ENCODE data around the gene KIF23. TPM values are rescaled to one million over a fixed set of nuclear protein-coding genes. Genes with fewer than 3 reads are reported as not detected.

KIF23 gene
- total RNA-seq, 2 experiments from 2014 or later: 55.6 to 63.1 TPM

- DNase-seq: peak; percentile 92
- H3K9me3 Mint-ChIP-seq: no peaks in the 10 kb centered on the region
- H3K27ac Mint-ChIP-seq: peak overlapping the region; percentile 83
- H3K27me3 Mint-ChIP-seq: no peaks in the 10 kb centered on the region
- ChIA-PET CTCF (interaction anchor here (0.6 to 4.0 kb wide), 9 partner anchors 10 to 435 kb away, joined by 3 to 30 read pairs (median 4); partner anchors contain the start of gene RPLP1), POLR2A (interaction anchor here (0.5 to 3.8 kb wide), 13 partner anchors 8 to 1060 kb away, joined by 3 to 49 read pairs (median 4); partner anchors contain the start of genes RPLP1 and TLE3)
- H3K4me3 Mint-ChIP-seq: peak overlapping the region; percentile 30
- H3K4me1 Mint-ChIP-seq (ENCODE audit: low read depth): peaks cover 38% of the 10 kb centered on the region
- no peaks in the 10 kb centered on the region for H3K36me3 Mint-ChIP-seq
- intact Hi-C loops (cut with micrococcal nuclease): loop anchor here (1.0 to 10.0 kb wide), 11 partner anchors 16 to 1344 kb away; partner anchors contain the start of genes KIF23 and RPLP1
These were observed 54.3 kb downstream of the KIF23 start for GRCh38 chr15:69468241-69469121.

- peak overlapping the region; percentile 83 for H3K27ac Mint-ChIP-seq
These were observed 55.5 kb downstream of the KIF23 start for GRCh38 chr15:69469467-69470201.

GRCh38 chr15:69472046-69472445 lies 57.9 kb downstream of the KIF23 start:
- CTCF ChIA-PET: interaction anchor here (1.1 kb wide), 1 partner anchor 9 kb away, joined by 4 read pairs; no protein-coding TSS in a partner anchor

More at GRCh38 chr15:69469467-69470201, 55.5 kb downstream of the KIF23 start:
- CTCF ChIA-PET: interaction anchor here (1.3 to 3.2 kb wide), 2 partner anchors 8 to 1090 kb away, joined by 4 to 30 read pairs; no protein-coding TSS in a partner anchor
- Mint-ChIP-seq H3K4me1 (ENCODE audit: low read depth) (peaks cover 36% of the 10 kb centered on the region), H3K9me3 (no peaks in the 10 kb centered on the region), H3K27me3 (no peaks in the 10 kb centered on the region), H3K36me3 (no peaks in the 10 kb centered on the region), H3K4me3 (no peak overlapping the region)
- intact Hi-C loops (cut with micrococcal nuclease): loop anchor here (2.0 to 10.0 kb wide), 7 partner anchors 249 to 1343 kb away; no protein-coding TSS in a partner anchor
- POLR2A ChIA-PET: interaction anchor here (0.6 to 3.8 kb wide), 6 partner anchors 10 to 630 kb away, joined by 3 to 49 read pairs (median 4); partner anchors contain the start of genes RPLP1 and TLE3
- DNase-seq: no peak

GRCh38 chr15:69472562-69472961 lies 58.4 kb downstream of the KIF23 start:
- ChIA-PET POLR2A (no interaction called here), CTCF (interaction anchor here (1.1 kb wide), 1 partner anchor 10 kb away, joined by 4 read pairs; no protein-coding TSS in a partner anchor)
- H3K9me3 Mint-ChIP-seq: no peaks in the 10 kb centered on the region
- H3K27ac Mint-ChIP-seq: no peak overlapping the region
- peaks cover 2% of the 10 kb centered on the region for H3K27me3 Mint-ChIP-seq
- DNase-seq: no peak
- no peak overlapping the region for H3K4me3 Mint-ChIP-seq
- peaks cover 26% of the 10 kb centered on the region for H3K4me1 Mint-ChIP-seq (ENCODE audit: low read depth)
- intact Hi-C loops (cut with micrococcal nuclease): loop anchor here (10.0 kb wide), 1 partner anchor 1252 kb away; no protein-coding TSS in a partner anchor
- no peaks in the 10 kb centered on the region for H3K36me3 Mint-ChIP-seq

More at GRCh38 chr15:69472046-69472445, 57.9 kb downstream of the KIF23 start:
- no peak for DNase-seq
- Mint-ChIP-seq H3K4me3 (no peak overlapping the region), H3K27me3 (peaks cover 2% of the 10 kb centered on the region), H3K36me3 (no peaks in the 10 kb centered on the region), H3K4me1 (ENCODE audit: low read depth) (peaks cover 29% of the 10 kb centered on the region), H3K9me3 (no peaks in the 10 kb centered on the region), H3K27ac (no peak overlapping the region)
- POLR2A ChIA-PET: no interaction called here
- intact Hi-C loops (cut with micrococcal nuclease): loop anchor here (10.0 kb wide), 1 partner anchor 1253 kb away; no protein-coding TSS in a partner anchor

GRCh38 chr15:69474291-69474690 lies 60.1 kb downstream of the KIF23 start:
- intact Hi-C loops (cut with micrococcal nuclease): loop anchor here (10.0 kb wide), 1 partner anchor 1251 kb away; no protein-coding TSS in a partner anchor
- Mint-ChIP-seq H3K9me3 (peaks cover under 1% of the 10 kb centered on the region), H3K27me3 (peaks cover 2% of the 10 kb centered on the region), H3K4me1 (ENCODE audit: low read depth) (peaks cover 9% of the 10 kb centered on the region), H3K4me3 (no peak overlapping the region), H3K36me3 (no peaks in the 10 kb centered on the region), H3K27ac (peak overlapping the region; percentile 13)
- ChIA-PET POLR2A (no interaction called here), CTCF (interaction anchor here (0.6 to 3.5 kb wide), 5 partner anchors 12 to 1249 kb away, joined by 3 to 36 read pairs (median 8); no protein-coding TSS in a partner anchor)
- no peak for DNase-seq

- H3K9me3 Mint-ChIP-seq: peaks cover 7% of the 10 kb centered on the region
- no peak for DNase-seq
- no peak overlapping the region for H3K27ac Mint-ChIP-seq
- intact Hi-C loops (cut with micrococcal nuclease): loop anchor here (5.0 to 10.0 kb wide), 3 partner anchors 102 to 1250 kb away; no protein-coding TSS in a partner anchor
- H3K27me3 Mint-ChIP-seq: peaks cover 4% of the 10 kb centered on the region
- no peak overlapping the region for H3K4me3 Mint-ChIP-seq
- H3K4me1 Mint-ChIP-seq (ENCODE audit: low read depth): peaks cover 2% of the 10 kb centered on the region
- H3K36me3 Mint-ChIP-seq: peaks cover 3% of the 10 kb centered on the region
- POLR2A ChIA-PET: no interaction called here
- CTCF ChIA-PET: interaction anchor here (0.6 to 3.5 kb wide), 14 partner anchors 12 to 1337 kb away, joined by 3 to 36 read pairs (median 5); no protein-coding TSS in a partner anchor
These were observed 60.8 kb downstream of the KIF23 start for GRCh38 chr15:69474846-69475455.

- POLR2A ChIA-PET: no interaction called here
- intact Hi-C loops (cut with micrococcal nuclease): loop anchor here (5.0 to 10.0 kb wide), 3 partner anchors 101 to 1249 kb away; no protein-coding TSS in a partner anchor
- H3K27ac Mint-ChIP-seq: no peak overlapping the region
These were observed 61.7 kb downstream of the KIF23 start for GRCh38 chr15:69475769-69476358.

GRCh38 chr15:69476704-69477473 lies 62.7 kb downstream of the KIF23 start:
- intact Hi-C loops (cut with micrococcal nuclease): loop anchor here (5.0 to 10.0 kb wide), 3 partner anchors 100 to 1248 kb away; no protein-coding TSS in a partner anchor
- H3K4me1 Mint-ChIP-seq (ENCODE audit: low read depth): no peaks in the 10 kb centered on the region
- no peak for DNase-seq
- CTCF ChIA-PET: interaction anchor here (0.6 to 4.7 kb wide), 24 partner anchors 8 to 1335 kb away, joined by 3 to 36 read pairs (median 4); partner anchors contain the start of gene TLE3
- peaks cover 3% of the 10 kb centered on the region for H3K36me3 Mint-ChIP-seq
- peaks cover 4% of the 10 kb centered on the region for H3K27me3 Mint-ChIP-seq
- POLR2A ChIA-PET: no interaction called here
- peaks cover 10% of the 10 kb centered on the region for H3K9me3 Mint-ChIP-seq
- no peak overlapping the region for H3K4me3 Mint-ChIP-seq
- H3K27ac Mint-ChIP-seq: no peak overlapping the region

More at GRCh38 chr15:69475769-69476358, 61.7 kb downstream of the KIF23 start:
- H3K4me3 Mint-ChIP-seq: no peak overlapping the region
- CTCF ChIA-PET: interaction anchor here (0.6 to 4.7 kb wide), 26 partner anchors 7 to 1336 kb away, joined by 3 to 36 read pairs (median 4); no protein-coding TSS in a partner anchor
- peaks cover 3% of the 10 kb centered on the region for H3K36me3 Mint-ChIP-seq
- DNase-seq: peak; percentile 83
- H3K9me3 Mint-ChIP-seq: peaks cover 10% of the 10 kb centered on the region
- peaks cover 4% of the 10 kb centered on the region for H3K27me3 Mint-ChIP-seq
- H3K4me1 Mint-ChIP-seq (ENCODE audit: low read depth): no peaks in the 10 kb centered on the region

- peak; percentile 56 for DNase-seq
- ChIA-PET CTCF (interaction anchor here (0.6 to 4.7 kb wide), 18 partner anchors 10 to 1244 kb away, joined by 3 to 30 read pairs (median 4); partner anchors contain the start of gene TLE3), POLR2A (interaction anchor here (1.3 kb wide), 1 partner anchor 82 kb away, joined by 4 read pairs; no protein-coding TSS in a partner anchor)
- no peaks in the 10 kb centered on the region for H3K4me1 Mint-ChIP-seq (ENCODE audit: low read depth)
- H3K27me3 Mint-ChIP-seq: peaks cover 4% of the 10 kb centered on the region
- no peak overlapping the region for H3K4me3 Mint-ChIP-seq
- intact Hi-C loops (cut with micrococcal nuclease): loop anchor here (5.0 to 10.0 kb wide), 3 partner anchors 99 to 1246 kb away; no protein-coding TSS in a partner anchor
- H3K9me3 Mint-ChIP-seq: peaks cover 10% of the 10 kb centered on the region
- peaks cover 3% of the 10 kb centered on the region for H3K36me3 Mint-ChIP-seq
- H3K27ac Mint-ChIP-seq: peak overlapping the region; percentile 39
These were observed 64.2 kb downstream of the KIF23 start for GRCh38 chr15:69478259-69478781.
